H9 (cell line): ENCODE data around the gene OR4K1. TPM values are rescaled to one million over a fixed set of nuclear protein-coding genes. Genes with fewer than 3 reads are reported as not detected.

Experiments used
- DNase-seq: peaks from one replicate; pipeline ENCODE4 v3.0.0-alpha.2; 2017
- H2AFZ ChIP-seq: one replicate; pipeline ENCODE4 v1.6.1; 2013; ENCODE audit warnings: mild to moderate bottlenecking, low read length, control low read depth, moderate library complexity
- H2AK5ac ChIP-seq: 2 replicates; pipeline ENCODE4 v1.6.1; 2013; ENCODE audit warnings: low read length, control low read depth, mixed read lengths; ENCODE audit not compliant: insufficient read length
- H2BK120ac ChIP-seq: one replicate; pipeline ENCODE4 v1.6.1; 2013; ENCODE audit warnings: low read depth, mild to moderate bottlenecking, low read length, control low read depth, inconsistent platforms; ENCODE audit not compliant: poor library complexity, severe bottlenecking
- H2BK12ac ChIP-seq: 2 replicates; pipeline ENCODE4 v1.6.1; 2013; ENCODE audit warnings: low read length, control low read depth, mixed read lengths, low read depth; ENCODE audit not compliant: insufficient read length
- H2BK15ac ChIP-seq: 2 replicates; pipeline ENCODE4 v1.6.1; 2013; ENCODE audit warnings: low read depth, low read length, control low read depth
- H2BK20ac ChIP-seq: one replicate; pipeline ENCODE4 v1.6.1; 2013; ENCODE audit warnings: low read depth, mild to moderate bottlenecking, low read length, control low read depth, inconsistent platforms; ENCODE audit not compliant: poor library complexity, severe bottlenecking
- H2BK5ac ChIP-seq: 2 replicates; pipeline ENCODE4 v1.6.1; 2013; ENCODE audit warnings: low read length, control low read depth, mixed read lengths; ENCODE audit not compliant: insufficient read length
- H3K14ac ChIP-seq: 2 replicates; pipeline ENCODE4 v1.6.1; 2013; ENCODE audit warnings: low read length, control low read depth; ENCODE audit not compliant: insufficient read depth
- H3K18ac ChIP-seq: 2 replicates; pipeline ENCODE4 v1.6.1; 2013; ENCODE audit warnings: low read depth, mild to moderate bottlenecking, mixed read lengths, low read length, control low read depth; ENCODE audit not compliant: insufficient read length
- H3K23ac ChIP-seq: 2 replicates; pipeline ENCODE4 v1.6.1; 2013; ENCODE audit warnings: low read length, control low read depth, mixed read lengths, low read depth; ENCODE audit not compliant: insufficient read length
- H3K23me2 ChIP-seq: 2 replicates; pipeline ENCODE4 v1.6.1; 2013; ENCODE audit warnings: low read depth, mild to moderate bottlenecking, mixed read lengths, low read length, control low read depth; ENCODE audit not compliant: insufficient read length, poor library complexity, severe bottlenecking
- H3K27ac ChIP-seq: 2 replicates; pipeline ENCODE4 v1.5.1; 2013; ENCODE audit warnings: low read length, control low read depth, mixed read lengths, low read depth; ENCODE audit not compliant: insufficient read length
- H3K27me3 ChIP-seq: 2 replicates; pipeline ENCODE4 v1.6.1; 2013; ENCODE audit warnings: low read length, control low read depth, inconsistent platforms; ENCODE audit not compliant: insufficient read depth
- H3K4ac ChIP-seq: 2 replicates; pipeline ENCODE4 v1.6.1; 2013; ENCODE audit warnings: low read depth, mild to moderate bottlenecking, control low read depth, inconsistent platforms, low read length, moderate library complexity
- H3K4me1 ChIP-seq: 2 replicates; pipeline ENCODE4 v1.6.1; 2013; ENCODE audit warnings: low read length, control low read depth, inconsistent platforms; ENCODE audit not compliant: insufficient read depth
- H3K4me2 ChIP-seq: 2 replicates; pipeline ENCODE4 v1.6.1; 2013; ENCODE audit warnings: low read length, control low read depth, mixed read lengths; ENCODE audit not compliant: insufficient read length, insufficient read depth
- H3K56ac ChIP-seq: 2 replicates; pipeline ENCODE4 v1.6.1; 2013; ENCODE audit warnings: low read depth, mild to moderate bottlenecking, mixed read lengths, low read length, control low read depth; ENCODE audit not compliant: insufficient read length
- H3K79me1 ChIP-seq: 2 replicates; pipeline ENCODE4 v1.6.1; 2013; ENCODE audit warnings: low read depth, mild to moderate bottlenecking, moderate library complexity, low read length, control low read depth, inconsistent platforms; ENCODE audit not compliant: insufficient read depth, poor library complexity, severe bottlenecking
- H3K79me2 ChIP-seq: 2 replicates; pipeline ENCODE4 v1.6.1; 2013; ENCODE audit warnings: low read length, control low read depth, inconsistent platforms; ENCODE audit not compliant: insufficient read depth
- H3K9ac ChIP-seq: 2 replicates; pipeline ENCODE4 v1.6.1; 2013; ENCODE audit warnings: low read length, control low read depth, mixed read lengths; ENCODE audit not compliant: insufficient read length; ENCODE audit errors: extremely low read depth
- H3K9me3 ChIP-seq: one replicate; pipeline ENCODE4 v1.6.1; 2013; ENCODE audit warnings: low read depth, low read length, inconsistent platforms; ENCODE audit not compliant: control insufficient read depth
- H3T11ph ChIP-seq: one replicate; pipeline ENCODE4 v1.6.1; 2013; ENCODE audit warnings: mild to moderate bottlenecking, low read length, control low read depth, inconsistent platforms
- H4K20me1 ChIP-seq: one replicate; pipeline ENCODE4 v1.6.1; 2013; ENCODE audit not compliant: control insufficient read depth, insufficient read length, insufficient read depth
- H4K5ac ChIP-seq: 2 replicates; pipeline ENCODE4 v1.6.1; 2013; ENCODE audit warnings: low read depth, mild to moderate bottlenecking, mixed read lengths, low read length, control low read depth; ENCODE audit not compliant: insufficient read length
- H4K8ac ChIP-seq: replicated peaks from 2 replicates; pipeline ENCODE4 v1.6.1; 2013; ENCODE audit warnings: low read length, control low read depth, mixed read lengths, low read depth; ENCODE audit not compliant: insufficient read length
- H4K91ac ChIP-seq: 2 replicates; pipeline ENCODE4 v1.6.1; 2013; ENCODE audit warnings: low read depth, mild to moderate bottlenecking, moderate library complexity, mixed read lengths, low read length, control low read depth; ENCODE audit not compliant: insufficient read length
- H3K27ac Mint-ChIP-seq, 3 experiments: 2 replicates in 2 of 3; 3 replicates in 1 of 3; pipeline ENCODE4 v1.8.0; 2020 to 2021; ENCODE audit warnings: mixed read lengths in 3 of 3, mild to moderate bottlenecking in 1 of 3, moderate library complexity in 1 of 3
- H3K27me3 Mint-ChIP-seq: 2 replicates; pipeline ENCODE4 v1.8.0; 2021; ENCODE audit warnings: low read depth, mild to moderate bottlenecking, moderate library complexity, mixed read lengths
- H3K36me3 Mint-ChIP-seq, 3 experiments: 2 replicates in 2 of 3; 3 replicates in 1 of 3; pipeline ENCODE4 v1.8.0; 2020 to 2021; ENCODE audit warnings: low read depth in 3 of 3, mixed read lengths in 3 of 3; ENCODE audit not compliant: insufficient read depth in 1 of 3
- H3K4me1 Mint-ChIP-seq, 2 experiments: 2 replicates each; pipeline ENCODE4 v1.8.0; 2020; ENCODE audit warnings: mixed read lengths in 2 of 2
- H3K4me3 Mint-ChIP-seq, 2 experiments: 2 replicates in 1 of 2; 3 replicates in 1 of 2; pipeline ENCODE4 v1.8.0; 2020 to 2021; ENCODE audit warnings: mild to moderate bottlenecking in 2 of 2, mixed read lengths in 2 of 2, moderate library complexity in 1 of 2
- H3K9me3 Mint-ChIP-seq, 2 experiments: 2 replicates in 1 of 2; 3 replicates in 1 of 2; pipeline ENCODE4 v1.8.0; 2020; ENCODE audit warnings: mild to moderate bottlenecking in 2 of 2, mixed read lengths in 2 of 2, moderate library complexity in 1 of 2
- CTCF ChIP-seq: fragments of 200-600 bp; sonication (generic); conservative IDR thresholded peaks from 3 replicates; pipeline ENCODE4 v1.8.0; 2021; ENCODE audit warnings: antibody characterized with exemption, mild to moderate bottlenecking
- WGBS: extraction: QIAGEN DNeasy Blood & Tissue Kit; methylation state at CpG from one replicate; pipeline ENCODE4 v1.1.7; 2013; ENCODE audit warnings: missing lambda C conversion rate, low lambda C conversion rate, mixed read lengths; ENCODE audit not compliant: insufficient read length; ENCODE audit errors: extremely low coverage; 5-methylcytosine and 5-hydroxymethylcytosine counted together
- total RNA-seq: library from RNA; stranded (reverse); gene quantifications from 2 replicates; pipeline ENCODE4 v1.2.1, GENCODE V29; 2021

The OR4K1 gene
- total RNA-seq, 1 experiment from 2014 or later = not detected

DNA sequence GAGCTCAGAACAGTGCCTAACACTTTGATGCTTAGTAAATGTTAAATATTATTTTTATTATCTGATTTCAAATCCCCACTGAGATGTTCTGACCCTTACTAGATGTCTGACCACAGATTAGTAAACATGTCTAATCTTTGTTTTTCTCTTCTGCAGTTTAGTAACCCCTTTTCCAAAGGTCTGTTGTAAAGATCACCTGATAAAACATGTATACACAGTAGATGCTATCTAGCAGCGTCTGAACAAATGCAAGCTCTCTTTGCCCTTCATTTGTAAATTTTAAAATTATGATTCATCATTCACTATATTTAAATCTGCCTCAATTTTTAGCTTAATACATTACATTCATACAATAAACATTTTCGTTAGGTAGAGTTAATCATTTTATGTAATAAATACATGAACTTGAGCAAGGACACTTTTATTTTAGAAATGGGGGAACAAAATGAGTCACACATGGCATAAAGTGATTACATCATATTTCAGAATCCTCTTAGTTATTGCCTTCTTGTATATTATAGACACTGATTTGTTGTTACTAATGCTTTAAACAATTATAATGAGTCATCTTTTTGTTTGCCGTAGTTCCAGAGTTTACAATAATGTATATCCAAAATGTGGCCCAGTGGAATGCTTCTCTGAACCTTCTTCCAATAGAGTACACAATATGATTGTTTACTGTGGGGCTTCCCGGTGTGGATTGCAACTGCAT is 12.0 kb upstream of the OR4K1 start:
- DNase-seq = no peak
- Histone ChIP-seq H3K27me3 (peaks cover 2% of the 10 kb centered on the region; the same call in 1 of the 2 replicates), H4K8ac (no peak overlapping the region), H3K23me2 (no peaks in the 10 kb centered on the region), H3K4ac (no peak overlapping the region), H4K91ac (no peak overlapping the region), H3K23ac (no peak overlapping the region), H2BK15ac (no peak overlapping the region), H2AFZ (no peak overlapping the region), H3K27ac (no peak overlapping the region), H3K4me2 (no peak overlapping the region), H2BK120ac (no peak overlapping the region), H2BK12ac (no peak overlapping the region), H2BK20ac (no peak overlapping the region), H4K5ac (no peak overlapping the region), H3K79me2 (no peaks in the 10 kb centered on the region), H3T11ph (no peak overlapping the region), H3K14ac (no peak overlapping the region), H3K18ac (no peak overlapping the region), H2BK5ac (no peak overlapping the region), H3K56ac (no peak overlapping the region), H3K9ac (no peak overlapping the region), H3K79me1 (no peaks in the 10 kb centered on the region), H3K9me3 (peaks cover 86% of the 10 kb centered on the region), H3K4me1 (no peaks in the 10 kb centered on the region), H4K20me1 (no peaks in the 10 kb centered on the region), H2AK5ac (no peak overlapping the region)
- no peak overlapping the region for H3K4me3 Mint-ChIP-seq
- H3K4me1 Mint-ChIP-seq = no peaks in the 10 kb centered on the region
- peaks cover 13 to 14% of the 10 kb centered on the region in 2 experiments for H3K9me3 Mint-ChIP-seq
- TF ChIP-seq CTCF = no peak
- 100% methylated on average over 1 of the region's 4 CpGs for WGBS
- no peaks in the 10 kb centered on the region for H3K27me3 Mint-ChIP-seq
- no peak overlapping the region for H3K27ac Mint-ChIP-seq
- peaks cover 0 to 5% (median 2%) of the 10 kb centered on the region in 3 experiments; a peak in 3 of 7 replicates for H3K36me3 Mint-ChIP-seq
